GM21529 (cell line): Measurements from ENCODE around the gene HAGHL.

Experiments
- ATAC-seq: cut with Tn5 transposase; IDR thresholded peaks from one replicate; pipeline ENCODE4 v1.9.1; 2021; ENCODE audit not compliant: unreplicated experiment

The HAGHL gene

DNA sequence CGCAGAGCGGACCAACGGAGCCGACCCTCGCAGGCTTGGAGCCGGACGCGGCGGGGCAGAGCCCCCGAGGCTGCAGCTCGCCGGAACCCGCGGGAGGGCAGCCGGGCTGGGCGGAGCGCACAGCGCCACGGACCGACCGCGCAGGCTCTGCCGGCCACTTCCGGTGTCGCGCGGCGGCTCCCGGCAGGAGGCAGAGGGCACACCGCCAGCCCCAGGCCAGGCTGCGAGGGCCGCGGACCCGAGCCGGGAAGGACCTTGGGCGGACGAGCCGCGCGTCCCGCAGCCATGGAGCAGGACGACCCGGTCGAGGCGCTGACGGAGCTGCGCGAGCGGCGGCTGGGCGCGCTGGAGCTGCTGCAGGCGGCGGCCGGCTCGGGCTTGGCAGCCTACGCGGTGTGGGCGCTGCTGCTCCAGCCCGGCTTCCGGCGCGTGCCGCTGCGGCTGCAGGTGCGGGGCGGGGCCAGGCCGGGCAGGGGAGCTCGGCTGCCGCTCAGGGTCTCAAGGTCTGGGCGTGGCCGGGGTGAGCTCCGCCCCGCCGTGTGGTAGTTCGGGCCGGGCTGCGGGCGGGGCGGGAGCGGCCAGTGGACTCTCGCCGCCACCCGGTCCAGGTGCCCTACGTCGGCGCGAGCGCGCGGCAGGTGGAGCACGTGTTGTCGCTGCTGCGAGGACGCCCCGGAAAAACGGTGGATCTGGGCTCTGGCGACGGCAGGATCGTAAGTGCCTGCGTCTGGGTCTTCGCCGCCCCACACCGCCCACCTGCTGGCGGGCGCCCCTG, 5.7 kb upstream of the HAGHL start, which contains the start of gene ANTKMT:
Gene ANTKMT (plus strand): TSS at position 157 of the 775 bp plus-strand sequence. CDS start 129 bp downstream, at position 286.
- ATAC-seq = peak; percentile 65

DNA sequence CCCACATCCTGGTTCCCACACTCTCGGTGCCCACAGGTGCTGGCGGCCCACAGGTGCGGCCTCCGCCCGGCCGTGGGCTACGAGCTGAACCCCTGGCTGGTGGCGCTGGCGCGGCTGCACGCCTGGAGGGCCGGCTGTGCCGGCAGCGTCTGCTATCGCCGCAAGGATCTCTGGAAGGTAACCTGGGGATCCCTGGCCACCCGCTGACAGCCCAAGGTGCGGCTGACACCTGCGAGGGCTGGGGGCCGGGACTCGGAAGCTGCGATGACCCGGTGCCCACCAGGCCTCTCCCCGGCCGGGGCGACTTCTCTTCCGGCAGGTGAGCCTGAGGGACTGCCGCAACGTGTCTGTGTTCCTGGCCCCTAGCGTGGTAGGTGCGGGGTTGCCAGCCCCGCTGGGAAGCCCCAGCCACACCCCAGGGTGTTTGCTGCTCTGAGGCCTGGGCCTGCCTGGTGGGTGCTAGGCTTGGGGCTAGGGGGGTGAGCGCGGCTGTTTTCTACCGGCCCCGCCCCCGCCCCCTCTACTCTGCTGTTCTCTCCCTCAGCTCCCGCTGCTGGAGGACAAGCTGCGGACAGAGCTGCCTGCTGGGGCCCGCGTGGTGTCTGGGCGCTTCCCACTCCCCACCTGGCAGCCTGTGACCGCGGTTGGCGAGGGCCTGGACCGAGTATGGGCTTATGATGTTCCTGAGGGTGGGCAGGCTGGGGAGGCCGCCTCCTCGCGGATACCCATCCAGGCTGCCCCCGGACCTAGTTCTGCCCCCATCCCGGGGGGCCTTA, 5.0 kb upstream of the HAGHL start:
- ATAC-seq = no peak

DNA sequence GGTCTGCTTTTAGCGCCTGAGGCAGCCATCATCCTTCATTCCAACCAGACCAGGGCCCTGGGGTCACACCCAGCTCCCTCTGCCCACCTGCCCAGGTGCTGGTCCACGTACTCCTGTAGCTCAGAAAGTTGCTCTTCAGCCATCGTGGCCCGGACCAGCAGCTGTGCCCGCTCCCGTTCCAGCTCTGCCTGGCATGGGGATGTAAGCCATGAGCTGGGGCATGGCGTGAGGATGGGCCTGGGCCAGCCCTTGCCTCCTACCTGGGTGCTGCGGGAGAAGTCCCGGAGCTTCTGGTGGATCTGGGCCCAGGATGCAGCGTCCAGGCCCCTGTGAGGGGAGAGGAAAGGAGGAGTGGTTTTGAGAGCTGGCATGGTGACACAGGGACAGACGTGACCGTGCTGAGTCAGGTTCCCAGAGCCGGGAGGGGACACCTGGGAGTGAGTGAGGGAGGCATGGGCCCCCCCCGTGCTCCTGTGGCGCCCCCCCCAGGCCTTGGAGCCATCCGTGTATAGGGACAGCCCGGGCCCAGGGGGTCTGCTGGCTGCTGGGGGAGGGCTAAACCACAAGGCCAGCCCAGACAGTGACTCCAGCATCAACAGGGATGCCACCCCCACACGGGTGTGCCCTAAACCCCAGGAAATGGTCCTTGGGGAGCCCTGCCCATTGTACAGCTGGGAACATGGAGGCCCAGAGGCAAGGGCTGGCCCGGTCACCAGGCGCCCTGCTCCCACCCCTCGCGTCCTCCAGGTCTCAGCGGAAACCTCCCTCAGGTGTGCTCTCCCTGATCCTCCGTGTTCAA, 3.9 kb upstream of the HAGHL start:
- ATAC-seq = no peak

DNA sequence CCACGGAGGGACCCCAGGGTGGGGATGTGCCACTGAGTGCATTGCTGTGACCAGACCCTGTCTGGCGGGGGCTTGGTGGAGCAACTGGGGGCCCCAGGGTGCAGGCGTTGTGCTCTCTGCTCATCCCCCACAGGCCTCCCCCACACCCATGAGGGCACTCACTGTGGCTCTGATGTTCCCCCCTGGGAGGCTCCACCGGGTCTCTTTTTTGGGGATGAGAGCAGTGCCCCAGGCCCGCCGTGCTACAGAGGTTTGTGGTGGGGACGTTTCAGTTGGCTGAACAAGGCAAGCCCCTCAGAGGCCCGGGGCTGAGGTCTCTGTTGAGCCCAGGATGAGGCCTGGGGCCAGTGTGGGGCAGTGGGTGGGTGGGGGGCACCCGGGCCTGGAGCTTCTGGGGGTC, 3.2 kb upstream of the HAGHL start:
- no peak for ATAC-seq

DNA sequence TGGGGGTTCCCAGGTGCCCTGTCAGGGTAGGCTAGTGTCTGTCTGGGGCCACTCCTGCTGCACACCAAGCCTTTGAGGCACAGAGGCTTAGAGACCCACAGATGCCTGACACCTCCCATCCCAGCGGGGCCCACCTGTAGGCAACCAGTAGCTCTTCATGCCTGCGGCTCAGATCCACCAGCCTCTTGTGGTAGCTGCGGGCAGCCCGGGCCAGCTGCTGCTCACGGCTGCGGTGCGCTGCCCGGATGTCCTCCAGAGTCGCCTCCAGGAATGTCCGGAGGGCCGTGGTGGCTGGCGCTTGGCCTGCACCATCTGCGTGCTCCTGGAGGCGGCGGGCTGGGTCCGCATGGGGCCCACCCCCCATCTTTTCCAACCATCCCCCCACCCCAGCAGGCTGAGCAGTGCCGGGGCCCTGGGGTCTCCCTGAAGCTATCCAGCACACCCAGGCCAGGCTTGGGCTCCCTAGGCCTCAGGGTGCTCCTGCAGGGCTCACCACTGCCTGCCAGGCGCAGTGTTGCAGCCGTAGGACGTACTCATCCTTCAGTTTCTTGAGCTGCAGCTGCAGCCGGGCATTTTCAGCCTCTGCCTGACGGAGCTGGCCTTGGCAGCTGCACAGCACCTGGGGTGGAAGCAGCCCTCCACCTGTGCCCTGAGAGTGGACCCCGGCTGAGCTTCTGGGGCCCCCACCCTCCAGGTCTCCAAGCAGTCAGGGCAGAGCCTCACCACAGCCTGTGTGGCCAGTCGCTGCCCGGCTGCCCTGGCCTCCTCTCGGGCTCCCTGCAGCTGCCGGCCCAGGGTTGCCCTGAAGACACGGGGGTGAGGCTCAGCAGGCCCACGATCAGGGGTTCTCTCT, 2.5 kb upstream of the HAGHL start:
- ATAC-seq = no peak

DNA sequence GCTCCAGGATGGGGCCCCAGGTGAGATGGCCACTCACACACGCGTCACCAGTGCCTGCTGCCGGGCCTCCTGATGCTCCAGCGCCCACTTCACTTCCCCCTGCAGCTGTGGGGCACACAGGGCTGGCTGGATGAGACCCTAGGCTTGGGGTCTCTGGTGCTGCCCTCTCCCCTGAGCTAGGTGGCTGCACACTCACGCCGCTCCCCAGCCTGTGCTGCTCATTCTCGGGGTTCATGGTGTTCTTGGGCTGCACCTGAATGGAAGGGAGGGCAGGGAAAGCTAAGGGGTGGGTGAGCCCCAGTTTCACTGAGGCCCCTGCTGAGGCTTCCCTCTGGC, 1.9 kb upstream of the HAGHL start:
- no peak for ATAC-seq

DNA sequence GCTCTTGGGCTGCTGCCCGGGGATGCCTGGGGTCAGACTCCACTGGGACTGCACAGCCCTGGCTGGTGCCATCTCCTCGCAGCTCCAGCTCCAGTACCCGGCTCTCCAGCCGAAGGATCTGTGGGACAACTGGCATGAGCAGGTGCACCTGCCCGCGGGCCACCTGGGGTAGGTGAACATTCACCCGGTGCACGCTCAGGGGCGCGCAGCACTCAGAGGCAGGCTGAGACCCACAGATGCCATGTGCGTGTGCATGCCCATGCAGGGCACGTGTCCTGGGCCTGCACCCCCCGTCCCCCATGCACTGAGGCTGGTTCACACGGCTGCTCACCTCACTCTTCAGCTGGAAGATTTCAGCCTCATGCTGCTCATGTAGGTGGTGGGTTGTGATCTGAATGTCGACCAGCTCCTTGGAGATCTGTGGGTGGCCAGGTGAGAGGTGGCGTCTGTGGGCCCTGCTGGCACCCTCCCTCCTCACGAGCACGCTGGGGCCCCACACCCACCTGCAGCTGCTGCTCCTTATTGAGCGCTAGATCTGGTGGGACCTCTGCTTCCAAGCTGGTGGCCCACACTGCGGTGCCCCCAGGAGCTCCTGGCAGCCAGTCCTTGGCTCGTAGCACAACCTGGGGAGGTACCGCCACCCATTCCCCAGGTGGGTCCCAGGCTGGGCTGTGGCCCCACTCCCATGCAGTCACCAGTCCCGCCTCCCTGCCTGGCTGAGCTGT, 1.3 kb upstream of the HAGHL start:
- no peak for ATAC-seq

DNA sequence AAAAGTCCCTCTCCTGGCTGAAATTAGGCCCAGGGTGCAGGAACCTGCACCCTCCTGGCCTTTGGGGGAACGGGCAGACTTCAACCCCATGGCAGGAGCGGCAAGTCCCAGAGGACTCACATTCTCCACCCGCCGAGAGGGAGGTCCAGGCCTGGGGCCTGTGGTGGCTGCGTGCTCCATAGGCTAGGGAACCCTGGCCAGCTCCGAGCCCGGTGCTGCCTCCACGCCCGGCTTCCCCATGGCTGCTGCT, 793 bp upstream of the HAGHL start:
- no peak for ATAC-seq

DNA sequence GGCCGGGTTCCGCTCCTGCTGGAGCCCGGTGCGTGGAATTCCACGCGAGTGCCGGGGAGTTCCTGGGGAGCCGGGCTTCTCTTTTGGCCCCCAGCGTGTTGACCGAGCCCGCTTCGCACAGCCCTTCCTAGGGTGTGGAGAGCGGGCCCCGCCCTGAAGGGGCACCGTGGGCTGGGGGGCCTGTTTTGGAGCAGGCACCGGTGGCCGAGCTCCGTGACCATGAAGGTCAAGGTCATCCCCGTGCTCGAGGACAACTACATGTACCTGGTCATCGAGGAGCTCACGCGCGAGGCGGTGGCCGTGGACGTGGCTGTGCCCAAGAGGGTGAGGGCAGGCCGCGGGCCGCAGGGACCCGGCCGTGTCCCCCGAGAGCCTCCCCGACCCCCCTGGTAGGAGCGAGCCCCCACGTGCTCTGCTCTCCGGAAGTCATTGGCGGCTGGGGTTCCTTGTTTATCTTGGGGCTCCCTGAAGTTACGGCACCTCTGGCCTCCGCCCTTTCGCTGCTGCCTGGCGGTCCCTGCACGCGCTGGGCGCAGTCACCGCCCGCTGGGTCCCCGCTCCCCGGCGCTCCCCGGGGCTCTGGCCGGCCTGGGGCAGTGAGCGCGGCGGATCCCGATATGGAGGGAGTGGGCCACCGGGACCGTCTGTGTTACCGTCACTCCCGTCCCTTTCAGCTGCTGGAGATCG, 528 bp downstream of the HAGHL start:
- no peak for ATAC-seq

DNA sequence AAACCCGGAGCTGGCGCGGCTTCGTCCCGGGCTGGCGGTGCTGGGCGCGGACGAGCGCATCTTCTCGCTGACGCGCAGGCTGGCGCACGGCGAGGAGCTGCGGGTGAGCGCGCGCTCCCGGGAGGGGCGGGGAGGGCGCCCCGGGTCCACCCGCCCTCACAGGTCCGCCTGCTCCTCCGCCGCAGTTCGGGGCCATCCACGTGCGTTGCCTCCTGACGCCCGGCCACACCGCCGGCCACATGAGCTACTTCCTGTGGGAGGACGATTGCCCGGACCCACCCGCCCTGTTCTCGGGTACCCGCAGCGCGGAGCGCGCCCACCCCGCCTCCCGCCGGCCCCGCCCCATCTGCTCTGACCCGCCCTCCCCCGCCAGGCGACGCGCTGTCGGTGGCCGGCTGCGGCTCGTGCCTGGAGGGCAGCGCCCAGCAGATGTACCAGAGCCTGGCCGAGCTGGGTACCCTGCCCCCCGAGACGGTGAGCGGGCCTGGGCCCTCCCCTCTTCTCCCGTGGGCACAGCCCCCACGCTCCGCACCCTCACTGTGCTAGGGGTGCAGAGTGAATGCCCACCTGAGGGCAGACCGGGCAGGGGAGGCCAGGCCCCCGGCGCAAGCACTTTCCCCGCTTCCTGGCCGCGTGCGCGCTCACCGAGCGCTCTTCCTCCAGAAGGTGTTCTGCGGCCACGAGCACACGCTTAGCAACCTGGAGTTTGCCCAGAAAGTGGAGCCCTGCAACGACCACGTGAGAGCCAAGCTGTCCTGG, 1.4 kb downstream of the HAGHL start:
- peak; percentile 27 for ATAC-seq

DNA sequence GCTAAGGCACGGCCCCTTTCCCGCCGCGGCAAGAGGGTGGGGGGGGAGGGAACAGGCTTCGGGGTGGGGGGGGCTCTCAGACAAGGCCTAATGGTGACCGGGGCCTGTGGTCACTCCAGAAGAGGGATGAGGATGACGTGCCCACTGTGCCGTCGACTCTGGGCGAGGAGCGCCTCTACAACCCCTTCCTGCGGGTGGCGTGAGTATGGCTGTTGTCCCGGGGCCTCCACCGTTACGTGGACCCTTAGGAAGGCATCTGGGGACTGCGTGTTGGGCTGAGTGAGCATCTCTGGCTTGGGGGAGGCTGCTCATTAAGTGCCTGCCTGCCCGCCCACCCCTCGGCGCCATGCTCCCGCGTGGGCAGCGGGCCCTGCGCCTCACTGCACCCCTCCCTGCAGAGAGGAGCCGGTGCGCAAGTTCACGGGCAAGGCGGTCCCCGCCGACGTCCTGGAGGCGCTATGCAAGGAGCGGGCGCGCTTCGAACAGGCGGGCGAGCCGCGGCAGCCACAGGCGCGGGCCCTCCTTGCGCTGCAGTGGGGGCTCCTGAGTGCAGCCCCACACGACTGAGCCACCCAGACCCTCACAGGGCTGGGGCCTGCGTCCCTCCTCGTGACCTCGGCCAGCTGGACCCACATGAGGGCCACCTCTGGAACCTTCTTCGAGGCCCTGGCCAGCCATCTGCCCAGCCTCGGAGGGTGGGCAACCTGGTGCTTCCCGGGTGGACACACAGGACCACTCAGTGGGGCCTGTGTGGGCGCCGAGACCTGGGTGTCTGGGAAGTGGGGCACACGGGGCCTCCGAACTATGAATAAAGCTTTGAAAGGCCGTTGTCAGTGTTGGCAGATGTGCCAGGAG, 2.2 kb downstream of the HAGHL start:
- no peak for ATAC-seq

DNA sequence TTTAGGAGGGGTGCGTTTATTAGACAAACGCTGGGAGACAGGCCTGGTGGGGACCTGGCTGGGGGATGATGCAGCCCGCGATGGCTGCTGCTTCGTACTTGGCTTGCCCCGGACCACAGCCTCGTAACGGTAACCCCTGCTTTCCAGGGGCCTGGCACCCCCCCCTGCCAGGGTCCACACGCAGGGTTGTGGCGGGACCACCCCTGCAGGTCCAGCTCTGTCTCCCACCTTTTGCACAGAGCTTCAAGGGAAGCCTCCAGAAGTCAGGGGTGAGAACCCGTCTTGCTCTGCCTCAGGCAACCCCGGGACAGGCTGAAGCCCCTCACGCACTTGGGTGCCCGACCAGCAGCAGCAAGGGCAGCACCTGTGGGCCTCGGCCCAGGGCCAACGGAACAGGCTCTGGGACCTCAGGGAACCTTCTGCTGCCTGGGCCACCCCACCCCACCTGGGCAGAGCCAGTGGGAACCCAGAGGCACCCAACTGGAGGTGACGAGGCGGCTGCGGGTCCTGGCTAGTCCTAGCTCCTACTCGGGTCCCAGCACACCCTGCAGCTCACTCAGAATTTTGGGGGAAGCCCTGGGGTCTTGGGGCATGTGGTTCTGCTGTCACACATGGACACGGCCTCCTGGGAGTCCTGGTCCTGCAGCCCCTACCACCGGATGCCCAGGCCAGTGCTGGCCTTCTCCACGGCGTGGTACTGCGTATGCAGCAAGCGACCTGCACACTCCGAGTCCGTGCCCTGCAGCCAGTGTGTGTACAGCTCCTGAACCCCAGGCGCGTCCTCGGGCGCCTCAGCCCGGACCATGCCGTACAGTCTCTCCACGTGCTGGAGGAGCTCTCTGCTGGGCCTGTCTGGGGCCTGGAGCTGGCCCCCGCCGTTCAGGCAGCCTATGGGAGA, 3.1 kb downstream of the HAGHL start:
- ATAC-seq = no peak

DNA sequence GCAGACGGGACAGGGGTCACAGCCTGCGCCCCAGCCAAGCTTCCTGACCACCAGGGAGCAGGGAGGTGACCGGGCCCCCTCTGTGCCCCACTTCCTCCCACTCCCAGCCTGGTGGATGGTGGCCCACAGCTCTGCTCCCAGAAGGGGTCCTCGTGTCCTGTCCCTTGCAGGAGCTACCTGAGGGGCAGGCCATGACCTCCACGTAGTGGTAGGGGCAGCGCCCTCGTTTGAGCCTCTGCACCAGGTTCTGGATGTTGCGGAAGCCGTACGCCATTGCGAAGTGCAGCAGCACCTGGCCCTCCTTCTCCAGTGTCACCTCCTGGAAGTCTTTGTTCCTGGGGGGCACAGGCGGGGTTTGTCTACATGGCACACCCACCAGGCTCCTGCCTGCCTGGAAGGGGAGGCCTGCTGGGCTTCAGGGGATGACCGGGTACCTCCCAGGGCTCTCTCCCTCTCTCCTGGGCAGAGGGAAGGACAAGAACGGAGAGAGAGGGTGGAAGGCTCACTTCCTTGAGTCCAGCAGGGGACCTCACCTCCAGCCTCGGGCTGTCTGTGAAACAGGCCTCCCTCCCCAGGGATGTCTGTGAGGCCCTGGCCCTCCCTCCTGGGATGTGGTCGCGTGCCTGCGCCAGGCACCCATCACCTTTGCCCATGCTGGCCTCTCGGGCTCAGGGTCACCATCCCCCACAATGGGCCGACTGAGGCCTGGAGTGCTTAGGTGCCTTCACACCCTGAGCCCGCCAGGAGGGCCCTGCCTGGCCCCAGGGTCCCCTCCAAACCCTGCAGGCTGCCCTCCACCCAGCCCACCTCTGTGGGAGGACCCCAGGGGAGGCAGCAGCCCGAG, 4.0 kb downstream of the HAGHL start:
- ATAC-seq = no peak

DNA sequence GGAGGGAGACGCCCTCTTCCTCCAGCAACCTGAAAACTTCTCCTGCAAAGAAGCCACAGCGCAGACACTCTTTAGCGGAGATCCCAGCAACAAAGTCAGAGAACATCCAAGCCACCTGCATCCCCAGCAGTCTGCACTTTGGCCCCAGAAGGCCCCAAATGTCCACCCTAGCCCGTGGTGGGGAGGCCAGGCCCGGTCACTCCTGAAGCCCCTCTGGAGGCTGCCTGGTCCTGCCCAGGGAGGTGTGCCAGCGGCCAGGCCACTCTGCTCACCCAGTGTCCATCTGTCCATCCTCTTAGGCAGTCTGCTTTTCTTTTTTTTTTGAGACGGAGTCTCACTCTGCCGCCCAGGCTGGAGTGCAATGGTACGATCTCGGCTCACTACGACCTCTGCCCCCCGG, 5.4 kb downstream of the HAGHL start:
- no peak for ATAC-seq

DNA sequence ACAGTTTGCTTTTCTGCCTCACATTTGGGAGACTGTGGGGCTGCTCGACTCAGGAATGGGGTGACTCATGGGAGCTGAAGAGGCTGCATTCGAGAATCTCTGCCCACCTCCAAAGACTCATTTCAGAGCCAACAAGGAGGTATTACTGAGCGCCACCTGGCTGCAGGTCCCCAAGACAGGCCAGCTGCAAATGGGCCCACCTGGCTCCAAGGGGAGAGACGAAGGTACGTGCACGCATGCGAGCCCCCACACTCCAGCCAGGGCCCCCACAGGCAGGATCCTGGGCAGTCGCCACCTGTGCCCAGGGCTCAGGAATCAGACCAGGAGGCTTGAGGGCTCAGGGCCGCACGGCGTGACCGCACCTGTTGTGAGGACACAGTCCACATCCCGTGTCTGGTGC, 6.0 kb downstream of the HAGHL start:
- ATAC-seq = no peak
